ENCODE data around the gene USP47. TPM values are rescaled to one million over a fixed set of nuclear protein-coding genes. Genes with fewer than 3 reads are reported as not detected.
A peak's percentile ranks its signal among the peaks of the same experiment; 100 is the strongest.

USP47 gene
- total RNA-seq, 1 donor from 2014 or later, result 46.1 TPM

GRCh38 chr11:11981364-11981763 is 139.6 kb downstream of the USP47 start:
- H3K4me3 Mint-ChIP-seq (ENCODE audit: unreplicated experiment), result no peak overlapping the region
- TF ChIP-seq CTCF (IDR thresholded peaks at IDR 0.05), result no peak
- H3K27me3 Mint-ChIP-seq (ENCODE audit: unreplicated experiment), result no peaks in the 10 kb centered on the region
- H3K27ac Mint-ChIP-seq (ENCODE audit: unreplicated experiment), result peak overlapping the region; percentile 98
- H3K9me3 Mint-ChIP-seq (ENCODE audit: unreplicated experiment), result no peaks in the 10 kb centered on the region
- H3K4me1 Mint-ChIP-seq (ENCODE audit: unreplicated experiment), result peaks cover 97% of the 10 kb centered on the region
- peaks cover 12% of the 10 kb centered on the region for H3K36me3 Mint-ChIP-seq (ENCODE audit: unreplicated experiment)
- DNase-seq (ENCODE audit: extremely low spot score, unreplicated experiment), result no peak

GRCh38 chr11:11981840-11982239 is 140.1 kb downstream of the USP47 start:
- H3K27ac Mint-ChIP-seq (ENCODE audit: unreplicated experiment), result peak overlapping the region; percentile 96
- no peaks in the 10 kb centered on the region for H3K27me3 Mint-ChIP-seq (ENCODE audit: unreplicated experiment)
- peaks cover 97% of the 10 kb centered on the region for H3K4me1 Mint-ChIP-seq (ENCODE audit: unreplicated experiment)
- H3K4me3 Mint-ChIP-seq (ENCODE audit: unreplicated experiment), result peak overlapping the region; percentile 26
- H3K36me3 Mint-ChIP-seq (ENCODE audit: unreplicated experiment), result peaks cover 12% of the 10 kb centered on the region
- no peak for TF ChIP-seq CTCF (IDR thresholded peaks at IDR 0.05)
- DNase-seq (ENCODE audit: extremely low spot score, unreplicated experiment), result no peak
- H3K9me3 Mint-ChIP-seq (ENCODE audit: unreplicated experiment), result no peaks in the 10 kb centered on the region

- H3K4me3 Mint-ChIP-seq (ENCODE audit: unreplicated experiment), result no peak overlapping the region
- no peaks in the 10 kb centered on the region for H3K9me3 Mint-ChIP-seq (ENCODE audit: unreplicated experiment)
- peaks cover 97% of the 10 kb centered on the region for H3K4me1 Mint-ChIP-seq (ENCODE audit: unreplicated experiment)
- DNase-seq (ENCODE audit: extremely low spot score, unreplicated experiment), result no peak
- no peaks in the 10 kb centered on the region for H3K27me3 Mint-ChIP-seq (ENCODE audit: unreplicated experiment)
- H3K27ac Mint-ChIP-seq (ENCODE audit: unreplicated experiment), result peak overlapping the region; percentile 96
- TF ChIP-seq CTCF (IDR thresholded peaks at IDR 0.05), result no peak
- H3K36me3 Mint-ChIP-seq (ENCODE audit: unreplicated experiment), result peaks cover 12% of the 10 kb centered on the region
Measured at GRCh38 chr11:11982461-11982860, 140.7 kb downstream of the USP47 start.

- Mint-ChIP-seq H3K36me3 (ENCODE audit: unreplicated experiment) (peaks cover 12% of the 10 kb centered on the region), H3K27me3 (ENCODE audit: unreplicated experiment) (no peaks in the 10 kb centered on the region), H3K9me3 (ENCODE audit: unreplicated experiment) (no peaks in the 10 kb centered on the region), H3K4me1 (ENCODE audit: unreplicated experiment) (peaks cover 97% of the 10 kb centered on the region), H3K4me3 (ENCODE audit: unreplicated experiment) (no peak overlapping the region), H3K27ac (ENCODE audit: unreplicated experiment) (peak overlapping the region; percentile 96)
- DNase-seq (ENCODE audit: extremely low spot score, unreplicated experiment), result no peak
- no peak for TF ChIP-seq CTCF (IDR thresholded peaks at IDR 0.05)
Measured at GRCh38 chr11:11982975-11983374, 141.2 kb downstream of the USP47 start.

GRCh38 chr11:11983427-11983826 is 141.7 kb downstream of the USP47 start:
- Mint-ChIP-seq H3K27ac (ENCODE audit: unreplicated experiment) (peak overlapping the region; percentile 96), H3K4me1 (ENCODE audit: unreplicated experiment) (peaks cover 97% of the 10 kb centered on the region)

More at GRCh38 chr11:11983427-11983826, 141.7 kb downstream of the USP47 start:
- no peaks in the 10 kb centered on the region for H3K27me3 Mint-ChIP-seq (ENCODE audit: unreplicated experiment)
- no peak overlapping the region for H3K4me3 Mint-ChIP-seq (ENCODE audit: unreplicated experiment)
- peaks cover 11% of the 10 kb centered on the region for H3K36me3 Mint-ChIP-seq (ENCODE audit: unreplicated experiment)
- TF ChIP-seq CTCF (IDR thresholded peaks at IDR 0.05), result no peak
- DNase-seq (ENCODE audit: extremely low spot score, unreplicated experiment), result no peak
- no peaks in the 10 kb centered on the region for H3K9me3 Mint-ChIP-seq (ENCODE audit: unreplicated experiment)
